Activated naive CD8-positive, alpha-beta T cell treated with anti-CD3 and anti-CD28 coated beads, Interleukin-2, amount 10 ng/mL, durations not matched to agents 7 days and 5 days (primary cell): ENCODE data around the gene NES. TPM values are rescaled to one million over a fixed set of nuclear protein-coding genes. Genes with fewer than 3 reads are reported as not detected.
"Not testable (repeated sequence)": the region's sequence is repeated elsewhere in the genome, so short reads cannot be mapped to it uniquely, and the experiment has no call there.

Experiments
- ATAC-seq: fragments of 150-1000 bp; cut with Tn5 transposase; one replicate; pipeline ENCODE4 v1.10.0; 2021; ENCODE audit warnings: low read depth, moderate library complexity
- POLR2A ChIA-PET: fragments of 350-600 bp; sonication (Branson Sonifier 250); formaldehyde crosslinking; loops from one replicate; lab custom pipeline; 2021; ENCODE audit warnings: antibody characterized with exemption; lab: Charles Lee
- DNase-seq: peaks from one replicate; pipeline ENCODE4 v3.0.0; 2021
- H3K27ac Mint-ChIP-seq: one replicate; pipeline ENCODE4 v1.8.0; 2022; ENCODE audit warnings: mild to moderate bottlenecking, mixed read lengths
- H3K27me3 Mint-ChIP-seq: one replicate; pipeline ENCODE4 v1.8.0; 2022; ENCODE audit warnings: mild to moderate bottlenecking, moderate library complexity, mixed read lengths
- H3K36me3 Mint-ChIP-seq: one replicate; pipeline ENCODE4 v1.8.0; 2021; ENCODE audit warnings: mild to moderate bottlenecking, mixed read lengths
- H3K4me1 Mint-ChIP-seq: one replicate; pipeline ENCODE4 v1.8.0; 2021; ENCODE audit warnings: mixed read lengths
- H3K4me3 Mint-ChIP-seq: one replicate; pipeline ENCODE4 v1.8.0; 2022; ENCODE audit warnings: mild to moderate bottlenecking, moderate library complexity, mixed read lengths
- H3K9me3 Mint-ChIP-seq: one replicate; pipeline ENCODE4 v1.8.0; 2021; ENCODE audit warnings: mixed read lengths
- total RNA-seq, 2 experiments: library from RNA; stranded (reverse); gene quantifications; one replicate each; pipeline ENCODE4 v1.2.3, GENCODE V29; 2021

Gene NES
- total RNA-seq, 2 experiments from 2014 or later, result not detected

- ATAC-seq, result no peak
- Mint-ChIP-seq H3K9me3 (no peaks in the 10 kb centered on the region), H3K27ac (no peak overlapping the region), H3K4me1 (peaks cover 38% of the 10 kb centered on the region), H3K4me3 (peak overlapping the region; percentile 38), H3K27me3 (peaks cover 81% of the 10 kb centered on the region), H3K36me3 (no peaks in the 10 kb centered on the region)
- DNase-seq, result no peak
- POLR2A ChIA-PET, result interaction anchor here (0.9 kb wide), 1 partner anchor 17 kb away, joined by 3 read pairs; no protein-coding TSS in a partner anchor
These were observed 36.1 kb downstream of the NES start for GRCh38 chr1:156640842-156641706.

- DNase-seq (no peak), ATAC-seq (no peak)
- Mint-ChIP-seq H3K36me3 (no peaks in the 10 kb centered on the region), H3K4me1 (peaks cover 30% of the 10 kb centered on the region), H3K27me3 (peaks cover 80% of the 10 kb centered on the region), H3K4me3 (no peak overlapping the region), H3K9me3 (no peaks in the 10 kb centered on the region), H3K27ac (no peak overlapping the region)
- POLR2A ChIA-PET, result interaction anchor here (0.6 kb wide), 1 partner anchor 108 kb away, joined by 4 read pairs; no protein-coding TSS in a partner anchor
These were observed 37.6 kb downstream of the NES start for GRCh38 chr1:156639601-156640101.

GRCh38 chr1:156638189-156638985 lies 38.8 kb downstream of the NES start:
- ATAC-seq, result no peak
- Mint-ChIP-seq H3K4me1 (peaks cover 17% of the 10 kb centered on the region), H3K9me3 (no peaks in the 10 kb centered on the region), H3K36me3 (no peaks in the 10 kb centered on the region), H3K27me3 (peaks cover 78% of the 10 kb centered on the region), H3K27ac (no peak overlapping the region), H3K4me3 (no peak overlapping the region)
- POLR2A ChIA-PET, result no interaction called here
- DNase-seq, result no peak

GRCh38 chr1:156632355-156632754 lies 44.9 kb downstream of the NES start:
- Mint-ChIP-seq H3K36me3 (no peaks in the 10 kb centered on the region), H3K27ac (no peak overlapping the region), H3K4me3 (no peak overlapping the region), H3K4me1 (no peaks in the 10 kb centered on the region), H3K9me3 (no peaks in the 10 kb centered on the region), H3K27me3 (peaks cover 79% of the 10 kb centered on the region)
- DNase-seq (no peak), ATAC-seq (no peak)
- POLR2A ChIA-PET, result no interaction called here

- H3K27me3 Mint-ChIP-seq, result peaks cover 76% of the 10 kb centered on the region
- H3K9me3 Mint-ChIP-seq, POLR2A ChIA-PET, DNase-seq, H3K27ac Mint-ChIP-seq, H3K36me3 Mint-ChIP-seq, ATAC-seq, H3K4me1 Mint-ChIP-seq, H3K4me3 Mint-ChIP-seq: not testable (repeated sequence)
These were observed 46.1 kb downstream of the NES start for GRCh38 chr1:156631152-156631551.

- Mint-ChIP-seq H3K36me3 (no peaks in the 10 kb centered on the region), H3K27ac (no peak overlapping the region), H3K4me1 (peaks cover 5% of the 10 kb centered on the region), H3K9me3 (no peaks in the 10 kb centered on the region), H3K4me3 (no peak overlapping the region), H3K27me3 (peaks cover 76% of the 10 kb centered on the region)
- DNase-seq (no peak), ATAC-seq (no peak)
- POLR2A ChIA-PET, result no interaction called here
These were observed 47.3 kb downstream of the NES start for GRCh38 chr1:156629823-156630449.

GRCh38 chr1:156627313-156627880 lies 49.8 kb downstream of the NES start:
- peaks cover 70% of the 10 kb centered on the region for H3K27me3 Mint-ChIP-seq
- ATAC-seq, result no peak

GRCh38 chr1:156626079-156626438 lies 51.1 kb downstream of the NES start:
- H3K9me3 Mint-ChIP-seq, result no peaks in the 10 kb centered on the region
- DNase-seq (no peak), ATAC-seq (no peak)
- POLR2A ChIA-PET, result interaction anchor here (2.4 kb wide), 1 partner anchor 17 kb away, joined by 8 read pairs; no protein-coding TSS in a partner anchor
- peaks cover 75% of the 10 kb centered on the region for H3K27me3 Mint-ChIP-seq
- no peak overlapping the region for H3K27ac Mint-ChIP-seq
- no peak overlapping the region for H3K4me3 Mint-ChIP-seq
- H3K4me1 Mint-ChIP-seq, result peaks cover 5% of the 10 kb centered on the region
- H3K36me3 Mint-ChIP-seq, result no peaks in the 10 kb centered on the region

More at GRCh38 chr1:156627313-156627880, 49.8 kb downstream of the NES start:
- POLR2A ChIA-PET, result interaction anchor here (0.7 to 2.4 kb wide), 4 partner anchors 16 to 51 kb away, joined by 3 to 8 read pairs (median 4); no protein-coding TSS in a partner anchor
- H3K4me1 Mint-ChIP-seq, result peaks cover 5% of the 10 kb centered on the region
- H3K4me3 Mint-ChIP-seq, result no peak overlapping the region
- H3K36me3 Mint-ChIP-seq, result no peaks in the 10 kb centered on the region
- H3K27ac Mint-ChIP-seq, result no peak overlapping the region
- DNase-seq, result no peak
- H3K9me3 Mint-ChIP-seq, result no peaks in the 10 kb centered on the region

GRCh38 chr1:156625436-156626078 lies 51.6 kb downstream of the NES start:
- POLR2A ChIA-PET, result interaction anchor here (0.6 to 2.4 kb wide), 3 partner anchors 18 to 280 kb away, joined by 3 to 8 read pairs (median 3); no protein-coding TSS in a partner anchor
- Mint-ChIP-seq H3K4me3 (peak overlapping the region; percentile 32), H3K4me1 (peaks cover 5% of the 10 kb centered on the region), H3K27ac (no peak overlapping the region), H3K9me3 (no peaks in the 10 kb centered on the region), H3K36me3 (no peaks in the 10 kb centered on the region), H3K27me3 (peaks cover 73% of the 10 kb centered on the region)
- DNase-seq (peak; percentile 80), ATAC-seq (peak; percentile 46)

GRCh38 chr1:156624814-156625435 lies 52.3 kb downstream of the NES start:
- ATAC-seq, result peak; percentile 6
- Mint-ChIP-seq H3K36me3 (no peaks in the 10 kb centered on the region), H3K27me3 (peaks cover 72% of the 10 kb centered on the region), H3K27ac (no peak overlapping the region), H3K4me1 (peaks cover 5% of the 10 kb centered on the region), H3K9me3 (no peaks in the 10 kb centered on the region), H3K4me3 (no peak overlapping the region)
- DNase-seq, result no peak
- POLR2A ChIA-PET, result interaction anchor here (0.6 to 2.0 kb wide), 7 partner anchors 17 to 279 kb away, joined by 3 to 6 read pairs (median 3); partner anchors contain the start of gene BCAN

GRCh38 chr1:156623946-156624813 lies 53.0 kb downstream of the NES start:
- Mint-ChIP-seq H3K9me3 (no peaks in the 10 kb centered on the region), H3K36me3 (no peaks in the 10 kb centered on the region), H3K27me3 (peaks cover 72% of the 10 kb centered on the region), H3K27ac (no peak overlapping the region), H3K4me3 (peak overlapping the region; percentile 41), H3K4me1 (peaks cover 6% of the 10 kb centered on the region)
- POLR2A ChIA-PET, result interaction anchor here (0.7 to 2.0 kb wide), 7 partner anchors 17 to 104 kb away, joined by 3 to 6 read pairs (median 3); partner anchors contain the start of genes BCAN, ISG20L2 and METTL25B
- DNase-seq, result peak; percentile 67
- ATAC-seq, result peak; percentile 73
